ENCODE measurements around the gene ACSS1.

ACSS1 gene

DNA sequence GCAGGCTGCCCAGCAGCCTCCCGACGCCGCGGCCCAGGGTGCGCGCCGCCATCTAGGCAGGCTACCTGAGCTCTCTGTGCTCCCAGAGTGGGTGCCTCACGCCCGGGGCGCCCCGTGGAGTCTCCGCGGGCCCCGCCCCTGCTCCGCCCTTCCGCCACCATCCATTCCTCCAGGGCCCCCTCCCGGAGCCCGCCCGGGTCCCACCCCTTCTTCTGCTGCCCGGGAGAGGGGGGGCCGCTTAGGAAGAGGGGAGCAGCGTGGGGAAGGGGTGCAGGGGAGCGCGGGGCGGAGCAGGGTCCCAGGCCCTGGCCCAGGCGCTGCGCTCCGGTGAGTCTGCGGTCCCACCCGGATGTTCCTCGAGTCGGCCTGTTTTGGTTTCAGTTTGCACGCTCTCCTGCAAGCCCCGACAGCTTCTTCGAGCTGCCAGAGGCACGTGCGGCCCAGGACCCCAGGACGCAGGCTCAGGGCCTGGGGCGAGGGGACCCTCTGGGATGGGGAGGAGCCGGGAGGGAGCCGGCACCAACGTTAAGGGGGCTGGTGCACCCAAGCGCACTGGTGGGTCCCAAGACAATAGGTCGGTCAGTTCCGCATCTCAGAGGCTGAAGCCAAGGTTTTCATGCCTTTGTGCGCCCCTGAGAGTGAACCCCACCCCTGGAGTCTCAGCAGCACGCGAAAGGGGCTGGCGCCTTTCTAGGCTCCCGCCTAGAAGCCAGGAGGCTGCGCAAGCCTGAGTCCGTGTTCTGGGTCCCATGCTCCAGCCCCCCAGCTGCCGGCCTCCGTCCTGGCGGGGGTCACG lies at the start of gene ACSS1:
TSS of gene ACSS1 (minus strand) at position 89 of the 796 bp plus-strand sequence. CDS start at position 52, 37 bp downstream.
- DNase-seq, result no peak

- DNase-seq, result no peak
These were observed 45.6 kb upstream of the ACSS1 start for GRCh38 chr20:25103526-25103925.

GRCh38 chr20:25100914-25101313 lies 43.0 kb upstream of the ACSS1 start:
- no peak for DNase-seq

- DNase-seq, result no peak
These were observed 41.7 kb upstream of the ACSS1 start for GRCh38 chr20:25099601-25100140.

DNA sequence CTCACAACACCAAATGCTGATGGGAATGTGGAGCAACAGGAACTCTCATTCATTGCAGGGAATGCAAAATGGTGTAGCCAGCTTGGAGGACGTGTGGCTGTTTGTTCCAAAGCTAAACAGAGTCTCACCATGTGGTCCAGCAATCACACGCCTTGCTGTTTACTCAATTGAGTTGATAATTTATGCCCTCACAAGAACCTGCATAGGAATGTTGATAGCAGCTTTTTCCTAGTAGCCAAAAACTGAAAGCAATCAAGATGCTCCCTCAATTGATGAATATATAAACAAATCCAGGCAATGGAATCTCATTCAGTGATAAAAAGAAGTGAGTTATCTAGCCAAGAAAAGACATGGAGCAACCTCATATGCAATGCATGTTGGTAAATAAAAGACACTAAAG lies 39.6 kb upstream of the ACSS1 start:
- no peak for DNase-seq

GRCh38 chr20:25090492-25091429 lies 32.8 kb upstream of the ACSS1 start:
- DNase-seq, result peak; percentile 13

- no peak for DNase-seq
These were observed 31.7 kb upstream of the ACSS1 start for GRCh38 chr20:25089662-25090061.

DNA sequence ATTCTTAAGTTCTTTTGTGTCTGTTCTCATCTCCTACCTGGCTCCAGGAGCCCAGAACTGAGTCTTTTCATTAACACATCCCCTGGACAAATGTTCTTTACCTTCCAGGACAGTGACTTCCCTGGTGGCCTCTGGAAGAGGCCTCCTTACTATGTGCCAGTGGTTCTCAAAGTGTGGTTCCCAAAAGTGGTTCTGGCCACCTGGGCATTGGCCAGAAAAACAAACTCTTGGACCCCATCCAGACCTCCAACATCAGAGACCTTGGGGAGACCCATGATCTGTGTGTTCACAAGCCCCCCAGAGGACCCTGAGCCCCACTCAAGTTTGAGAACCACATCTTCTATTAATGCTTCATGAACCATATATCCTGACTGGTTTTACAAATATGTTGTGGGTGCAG lies 31.2 kb upstream of the ACSS1 start:
- DNase-seq, result no peak

DNA sequence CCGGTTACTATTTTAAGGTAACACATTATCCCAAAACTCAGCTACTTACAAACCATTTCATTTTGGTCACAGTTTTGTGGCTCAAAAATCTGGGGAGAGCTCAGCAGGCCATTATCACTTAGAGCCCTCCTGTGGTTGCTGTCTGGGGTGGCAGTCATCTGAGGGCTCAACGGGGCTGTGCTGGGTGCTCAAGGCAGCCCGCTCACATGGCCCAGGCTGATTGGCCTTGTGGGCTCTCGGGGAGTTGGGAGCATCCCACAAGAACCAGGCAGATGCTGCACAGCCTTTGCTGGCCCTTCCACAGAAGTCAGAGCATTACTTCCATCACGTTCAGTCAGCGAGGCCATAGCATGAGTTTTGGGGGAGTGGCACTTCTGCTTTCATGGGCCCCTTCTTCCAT lies 30.3 kb upstream of the ACSS1 start:
- no peak for DNase-seq

GRCh38 chr20:25087186-25087929 lies 29.4 kb upstream of the ACSS1 start:
- no peak for DNase-seq

DNA sequence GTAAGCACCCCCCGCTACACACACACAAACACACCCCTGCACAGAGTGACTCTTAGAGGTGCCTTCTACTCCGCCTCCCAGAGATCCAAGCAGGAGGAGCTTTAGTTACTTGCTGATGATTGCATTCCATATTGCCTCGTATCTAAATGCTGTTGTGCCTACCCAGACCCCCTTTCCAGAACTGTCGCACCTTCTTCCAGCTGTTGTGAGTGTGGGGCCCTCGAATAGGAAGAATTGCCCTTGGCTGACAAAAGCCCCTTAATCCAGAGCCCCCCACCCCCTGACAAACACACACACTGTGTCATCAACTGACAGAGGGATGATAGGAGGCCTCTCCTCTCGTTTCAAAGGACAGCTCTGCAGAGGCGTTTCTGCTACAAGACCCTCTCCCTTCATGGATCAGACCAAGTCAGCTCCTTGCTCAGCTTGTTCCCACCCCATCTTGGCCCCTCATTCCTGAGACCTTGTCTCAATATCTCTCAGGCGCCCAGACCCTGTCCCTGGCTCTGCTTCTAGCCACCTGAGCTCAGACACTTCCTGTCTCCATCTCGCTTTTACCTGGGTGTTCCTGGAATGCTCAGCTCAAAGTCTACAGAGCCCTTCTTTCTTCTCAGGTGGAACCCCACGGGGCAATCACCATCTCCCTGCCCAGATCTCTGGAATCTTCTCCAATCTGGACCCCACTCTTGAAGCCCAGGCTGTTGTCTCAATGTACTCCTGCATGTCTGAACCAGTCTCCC lies 28.0 kb upstream of the ACSS1 start:
- no peak for DNase-seq

- no peak for DNase-seq
These were observed 26.8 kb upstream of the ACSS1 start for GRCh38 chr20:25084626-25085187.

GRCh38 chr20:25083773-25084625 lies 26.1 kb upstream of the ACSS1 start:
- DNase-seq, result no peak

DNA sequence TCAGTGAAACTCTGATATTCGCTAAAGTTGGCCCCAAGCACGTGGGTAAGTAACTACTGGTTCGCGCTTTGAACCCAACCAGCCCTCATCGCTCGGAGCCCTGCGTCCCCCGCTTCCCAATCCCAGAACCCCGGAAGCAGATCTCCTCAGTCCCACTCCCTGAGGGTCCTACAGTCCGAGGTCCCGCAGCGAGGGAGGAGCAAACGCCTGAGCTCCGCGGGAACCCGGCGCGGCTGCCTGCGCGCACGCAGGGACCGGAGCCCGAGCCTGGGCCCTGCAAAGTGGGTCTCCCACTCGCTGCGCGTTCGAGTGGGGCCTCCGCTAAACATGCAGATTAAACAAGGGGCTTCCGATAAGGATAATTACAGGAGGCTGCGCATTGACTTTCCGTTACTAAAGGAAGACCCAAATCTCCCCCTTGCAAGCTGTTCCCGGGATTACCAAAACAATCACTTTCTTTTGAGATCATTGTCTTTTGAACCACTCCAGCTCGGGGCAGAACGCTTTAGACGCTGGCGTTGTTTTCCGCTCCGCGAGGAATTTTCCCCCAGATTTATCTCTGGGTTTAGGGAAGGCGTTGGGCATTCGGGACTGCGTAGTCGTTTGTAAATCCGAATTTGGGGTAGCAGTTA lies 25.3 kb upstream of the ACSS1 start:
- no peak for DNase-seq

DNA sequence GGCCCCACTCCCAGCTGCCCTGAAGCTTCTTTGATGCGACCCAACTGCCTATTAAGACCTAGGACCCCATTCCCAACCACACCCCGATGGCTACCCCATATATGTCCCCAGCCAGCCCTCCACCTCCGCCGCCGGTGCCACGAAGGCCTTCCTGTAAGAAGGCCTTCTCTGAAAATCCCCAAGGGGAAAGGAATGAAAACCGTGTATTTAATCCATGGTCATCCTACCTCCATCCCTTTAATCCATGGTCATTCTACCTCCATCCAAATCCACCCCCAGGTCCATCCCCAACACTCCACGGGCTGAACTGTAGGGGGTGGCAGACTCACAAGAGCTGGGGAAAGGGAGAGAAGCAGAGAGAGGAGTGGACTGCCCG lies 24.5 kb upstream of the ACSS1 start:
- DNase-seq, result no peak

GRCh38 chr20:25081730-25082497 lies 24.0 kb upstream of the ACSS1 start, which contains the start of gene VSX1:
TSS of gene VSX1 (minus strand) at chr20:25082141. CDS start at chr20:25082096, 45 bp downstream.
- no peak for DNase-seq

GRCh38 chr20:25081065-25081729 lies 23.3 kb upstream of the ACSS1 start:
- no peak for DNase-seq

DNA sequence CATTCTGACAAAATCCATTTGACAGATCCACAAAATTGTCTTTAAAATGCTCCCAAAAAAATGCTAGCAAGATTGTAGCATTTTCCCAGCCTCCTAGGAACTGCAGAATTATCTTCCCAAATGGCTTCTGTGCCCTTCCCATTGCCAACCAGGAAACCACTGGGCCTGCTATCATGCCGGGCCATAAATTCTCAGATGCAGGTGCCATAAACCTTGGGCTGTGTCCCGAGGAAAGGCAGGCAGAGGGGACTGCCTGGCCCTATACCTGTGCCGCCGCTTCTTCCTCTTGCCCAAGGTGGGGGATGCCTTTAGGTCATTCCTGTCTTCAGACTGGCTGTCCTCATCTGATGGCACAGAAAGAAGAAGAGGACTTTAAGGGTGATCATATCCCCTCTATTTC lies 21.2 kb upstream of the ACSS1 start:
- DNase-seq, result no peak

GRCh38 chr20:25078662-25079061 lies 20.7 kb upstream of the ACSS1 start:
- DNase-seq, result no peak

Measured in NCI-H2227 treated with DMSO at 0.1 percent for 48 hours (cell line).